Activated CD8-positive, alpha-beta memory T cell treated with anti-CD3 and anti-CD28 coated beads, Interleukin-2, amount 50 U/mL, for 4 hours (primary cell): ENCODE results near the gene MAPK6.
"Not testable (repeated sequence)": the region's sequence is repeated elsewhere in the genome, so short reads cannot be mapped to it uniquely, and the experiment has no call there.

Experiments
- DNase-seq: peaks from one replicate; pipeline ENCODE4 v3.0.0-alpha.2; 2020

MAPK6 gene

GRCh38 chr15:52018693-52019393 lies at the start of gene MAPK6:
Gene MAPK6, plus strand, starts transcription at chr15:52019219. Its CDS starts 27,242 bp downstream, at chr15:52046461.
- DNase-seq: peak; percentile 96

- DNase-seq: no peak
Observed at GRCh38 chr15:51969728-51970127, 49.3 kb upstream of the MAPK6 start.

GRCh38 chr15:51970132-51970817 lies 48.7 kb upstream of the MAPK6 start:
- no peak for DNase-seq

GRCh38 chr15:51971032-51971374 lies 48.0 kb upstream of the MAPK6 start:
- no peak for DNase-seq

- peak; percentile 81 for DNase-seq
Observed at GRCh38 chr15:51971375-51972133, 47.5 kb upstream of the MAPK6 start, which contains the start of gene LEO1. Gene LEO1, minus strand, starts transcription at chr15:51971778. Its CDS starts 33 bp downstream, at chr15:51971745.

GRCh38 chr15:51973220-51973619 lies 45.8 kb upstream of the MAPK6 start:
- DNase-seq: no peak

- DNase-seq: no peak
Observed at GRCh38 chr15:51973775-51974174, 45.2 kb upstream of the MAPK6 start.

- DNase-seq: no peak
Observed at GRCh38 chr15:51982013-51982769, 36.8 kb upstream of the MAPK6 start.

- DNase-seq: no peak
Observed at GRCh38 chr15:51982770-51983103, 36.3 kb upstream of the MAPK6 start.

GRCh38 chr15:51991141-51991540 lies 27.9 kb upstream of the MAPK6 start:
- no peak for DNase-seq

- no peak for DNase-seq
Observed at GRCh38 chr15:51992953-51993352, 26.1 kb upstream of the MAPK6 start.

GRCh38 chr15:52002351-52002750 lies 16.7 kb upstream of the MAPK6 start:
- no peak for DNase-seq

- not testable (repeated sequence) for DNase-seq
Observed at GRCh38 chr15:52003089-52003488, 15.9 kb upstream of the MAPK6 start.

- DNase-seq: no peak
Observed at GRCh38 chr15:52003710-52004109, 15.3 kb upstream of the MAPK6 start.

GRCh38 chr15:52004806-52005205 lies 14.2 kb upstream of the MAPK6 start:
- DNase-seq: no peak

GRCh38 chr15:52005748-52006701 lies 13.0 kb upstream of the MAPK6 start:
- no peak for DNase-seq

GRCh38 chr15:52006702-52007340 lies 12.2 kb upstream of the MAPK6 start:
- DNase-seq: no peak

- DNase-seq: no peak
Observed at GRCh38 chr15:52008359-52008697, 10.7 kb upstream of the MAPK6 start.

GRCh38 chr15:52008698-52009434 lies 10.2 kb upstream of the MAPK6 start:
- DNase-seq: no peak

GRCh38 chr15:52010633-52011595 lies 8.1 kb upstream of the MAPK6 start:
- DNase-seq: no peak
